COR-L47 (cell line): ENCODE results near the gene SLC13A5.
"Not testable (repeated sequence)": the region's sequence is repeated elsewhere in the genome, so short reads cannot be mapped to it uniquely, and the experiment has no call there.

Experiments
- DNase-seq: peaks from one replicate; lab custom pipeline; 2025; lab: John Stamatoyannopoulos, UW

Gene SLC13A5

GRCh38 chr17:6683730-6684459 lies 29.3 kb downstream of the SLC13A5 start:
- DNase-seq, result no peak

GRCh38 chr17:6683081-6683684 lies 30.0 kb downstream of the SLC13A5 start:
- no peak for DNase-seq

DNA sequence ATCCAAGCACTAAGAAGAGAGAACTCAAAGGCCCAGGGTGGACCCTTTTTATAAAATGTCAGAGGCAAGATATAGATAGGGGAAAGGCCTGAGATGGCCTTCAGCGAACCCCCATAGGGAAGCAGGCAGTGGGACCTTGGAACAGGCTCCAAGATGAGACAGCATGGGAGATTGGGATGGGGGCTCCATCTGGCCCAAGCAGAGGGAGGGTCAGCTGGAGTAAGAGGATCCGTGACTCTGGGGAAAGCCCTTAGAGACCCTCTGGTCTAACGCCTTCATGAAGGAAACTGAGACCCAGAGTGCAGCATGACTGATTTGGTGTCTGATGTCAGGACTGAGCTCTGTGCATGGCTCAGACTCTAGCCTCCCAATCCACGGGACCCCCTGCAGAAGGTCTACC lies 30.8 kb downstream of the SLC13A5 start:
- no peak for DNase-seq

DNA sequence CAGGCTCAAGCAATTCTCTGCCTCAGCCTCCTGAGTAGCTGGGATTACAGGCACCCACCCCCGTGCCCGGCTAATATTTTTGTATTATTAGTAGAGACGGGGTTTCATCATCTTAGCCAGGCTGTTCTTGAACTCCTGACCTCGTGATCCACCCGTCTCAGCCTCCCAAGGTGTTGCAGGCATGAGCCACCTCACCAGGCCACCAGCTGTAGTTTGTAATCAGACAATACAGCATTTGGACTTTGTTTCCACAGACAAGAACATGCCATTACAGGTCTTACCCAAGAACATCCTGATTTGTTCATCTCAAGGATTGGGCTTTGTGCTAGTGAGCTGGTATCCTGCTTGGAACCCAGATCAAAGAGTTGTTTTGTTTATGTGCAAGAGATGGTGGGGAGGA lies 31.5 kb downstream of the SLC13A5 start:
- DNase-seq, result no peak

- no peak for DNase-seq
Observed at GRCh38 chr17:6681176-6681575, 32.0 kb downstream of the SLC13A5 start.

GRCh38 chr17:6679241-6679640 lies 33.9 kb downstream of the SLC13A5 start:
- DNase-seq, result no peak

GRCh38 chr17:6677946-6678345 lies 35.2 kb downstream of the SLC13A5 start:
- DNase-seq, result no peak

DNA sequence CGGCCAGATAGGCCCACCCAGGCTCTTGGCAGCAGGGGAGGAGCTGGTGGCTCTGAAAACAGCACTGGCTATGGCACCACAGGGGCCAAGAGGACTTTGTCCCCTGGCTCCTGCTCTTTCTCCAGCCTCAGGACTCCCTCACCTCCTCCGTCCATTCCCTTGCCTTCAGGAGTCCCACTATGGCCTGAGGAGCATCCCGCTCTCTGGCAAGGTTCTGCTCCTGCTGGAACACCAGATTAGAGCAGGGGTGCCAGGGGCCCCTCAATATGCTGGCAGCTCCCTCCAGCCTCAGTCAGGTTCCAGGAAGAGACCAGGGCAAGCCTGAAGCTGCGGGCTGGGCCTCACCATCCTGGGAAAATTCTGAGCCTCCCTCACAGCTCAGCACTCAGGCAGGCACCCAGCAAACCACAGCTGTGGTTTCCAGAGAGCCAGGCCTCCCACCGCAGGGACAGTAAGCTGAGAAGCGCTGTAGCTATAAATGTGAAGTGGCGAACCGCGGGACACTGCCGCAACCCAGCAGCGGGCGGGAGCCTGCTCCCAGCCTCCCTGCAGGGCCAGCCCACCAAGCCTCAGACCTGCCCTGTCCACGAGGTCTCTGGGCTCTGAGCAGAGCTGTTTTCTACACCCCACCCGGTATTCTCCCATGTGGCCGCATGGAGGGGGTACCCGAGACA lies 35.9 kb downstream of the SLC13A5 start:
- DNase-seq, result no peak

DNA sequence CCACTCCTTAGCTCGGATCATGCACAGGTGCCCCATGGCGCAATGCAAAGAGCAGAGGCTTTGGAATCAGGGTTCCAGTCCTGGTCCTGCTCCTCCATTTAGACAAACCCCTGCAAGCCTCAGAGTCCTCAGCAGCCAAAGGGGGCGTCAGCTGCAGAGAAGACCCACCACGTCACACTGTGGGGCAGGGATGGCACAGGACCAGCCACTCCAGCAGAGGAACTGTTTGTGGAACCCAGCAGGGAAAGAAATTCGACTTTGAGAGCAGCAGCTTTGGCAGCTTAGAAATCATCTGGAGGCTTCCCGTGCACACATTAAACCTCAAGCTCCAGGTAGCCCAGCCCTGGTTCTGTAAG lies 36.4 kb downstream of the SLC13A5 start:
- no peak for DNase-seq

DNA sequence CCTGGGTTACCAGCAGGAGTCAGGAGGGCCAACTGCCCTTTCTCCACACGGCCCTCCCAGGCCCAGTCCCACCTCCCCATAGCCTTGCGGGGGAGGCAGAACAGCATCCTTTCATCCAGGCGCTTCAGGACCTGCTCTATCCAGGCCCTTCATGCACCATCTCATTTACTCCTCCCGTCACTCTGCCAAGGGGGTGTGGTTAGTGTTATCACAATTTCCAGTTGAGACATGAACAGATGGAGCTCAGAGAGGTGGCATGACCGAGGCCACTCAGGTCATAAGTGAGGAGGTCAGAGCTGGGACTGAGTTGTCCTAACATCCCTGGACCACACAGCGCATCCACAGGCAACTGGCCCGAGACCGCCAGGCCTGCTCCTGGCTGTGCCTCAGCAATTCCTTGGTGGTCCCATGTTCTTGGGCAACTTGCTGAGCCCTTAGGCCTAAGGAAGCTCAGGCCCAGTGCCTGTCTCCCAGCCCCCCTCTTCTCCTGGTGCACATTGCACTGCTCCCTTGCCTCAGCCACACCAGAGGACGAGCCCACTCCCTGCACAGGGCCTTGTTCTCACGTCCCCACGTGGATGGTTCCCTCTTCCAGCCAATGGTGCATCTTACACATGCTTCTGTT lies 37.9 kb downstream of the SLC13A5 start:
- no peak for DNase-seq

DNA sequence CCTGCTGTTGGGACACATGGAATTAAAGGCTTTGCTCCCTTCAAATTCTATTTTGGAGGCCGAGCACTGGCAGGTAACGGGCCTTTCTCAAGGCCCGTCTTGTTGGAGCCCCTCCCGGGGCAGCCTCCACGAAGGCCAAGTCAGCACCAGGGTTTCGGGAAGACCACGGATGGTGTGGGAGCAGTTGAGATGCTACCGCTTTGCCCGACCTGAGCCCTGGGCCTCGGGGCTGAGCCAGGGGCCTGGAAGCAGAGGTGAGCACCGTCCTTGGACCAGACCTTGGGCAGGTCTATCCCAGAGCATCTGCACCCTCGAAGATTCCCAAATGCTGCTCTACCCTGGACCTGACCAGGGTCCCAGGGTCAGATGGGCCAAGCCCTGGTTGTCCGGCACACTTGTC lies 38.6 kb downstream of the SLC13A5 start:
- DNase-seq, result no peak

GRCh38 chr17:6671431-6671830 lies 41.7 kb downstream of the SLC13A5 start:
- DNase-seq, result no peak

- DNase-seq, result no peak
Observed at GRCh38 chr17:6670999-6671398, 42.2 kb downstream of the SLC13A5 start.

GRCh38 chr17:6670571-6670970 lies 42.6 kb downstream of the SLC13A5 start:
- no peak for DNase-seq

DNA sequence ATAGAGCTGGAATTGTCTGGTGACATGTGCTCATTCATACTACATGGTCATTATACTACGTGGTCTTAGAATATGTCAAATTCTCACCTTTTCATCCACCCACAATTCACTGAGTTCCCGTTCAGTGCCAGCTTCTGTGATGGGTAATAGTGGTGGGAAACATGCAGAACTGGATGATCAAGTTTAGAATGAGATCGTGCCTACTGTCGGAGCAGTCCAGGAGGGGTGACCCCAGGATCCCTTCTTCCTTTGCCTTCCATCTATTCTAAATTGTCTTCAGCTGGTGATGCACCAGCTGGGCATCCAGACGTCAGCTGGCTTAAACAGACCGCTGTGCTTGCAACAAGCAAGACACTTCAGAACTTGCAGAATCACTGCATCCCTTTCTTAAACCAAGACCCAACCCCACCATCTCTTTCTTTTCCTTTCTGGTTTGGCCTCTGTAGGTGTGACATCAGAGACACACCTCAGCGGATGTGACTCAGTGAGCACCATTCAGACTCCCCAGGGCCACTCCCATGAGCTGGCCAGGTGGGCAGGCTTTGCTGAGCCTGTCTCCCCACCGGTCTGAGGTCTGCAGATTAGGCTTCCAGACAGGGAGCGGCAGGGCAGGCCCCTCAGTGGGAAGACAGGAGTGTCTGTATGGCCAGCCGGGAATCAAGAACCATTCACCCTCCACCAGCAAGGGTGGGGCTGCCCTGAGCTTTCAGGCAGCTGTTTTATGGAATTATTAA lies 43.5 kb downstream of the SLC13A5 start:
- no peak for DNase-seq

DNA sequence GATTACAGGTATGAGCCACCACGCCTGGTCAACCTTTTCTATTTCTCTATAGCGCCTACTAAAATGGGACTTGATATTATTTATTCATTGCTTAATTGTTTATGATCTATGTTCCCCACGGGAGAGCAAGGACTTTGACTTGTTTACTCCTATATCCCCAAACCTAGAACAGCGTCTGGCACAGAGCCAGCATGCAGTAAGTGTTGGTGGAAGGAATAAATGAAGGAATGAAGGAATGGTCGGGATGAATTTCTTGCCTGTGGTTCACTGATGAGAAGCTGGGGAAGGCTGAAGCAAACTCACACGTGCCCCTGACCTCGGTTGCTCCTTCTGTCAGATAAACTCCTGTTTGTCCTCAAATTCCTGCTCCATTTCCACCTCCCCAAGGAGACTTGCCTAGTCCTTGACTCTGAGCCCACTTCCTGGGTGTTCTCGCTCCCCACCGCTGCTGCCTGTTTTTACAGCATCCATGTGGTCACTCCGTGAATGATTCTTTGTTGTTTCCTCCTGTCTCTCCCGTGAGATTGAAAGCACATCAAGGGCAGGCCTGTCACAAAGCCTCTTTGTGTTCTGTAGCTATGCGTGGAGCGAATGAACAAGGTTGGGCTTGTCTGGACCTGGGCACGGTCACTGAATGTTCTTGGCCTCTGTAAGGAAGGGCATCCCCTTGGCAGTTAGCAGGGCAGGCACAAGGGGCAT lies 44.3 kb downstream of the SLC13A5 start:
- no peak for DNase-seq

GRCh38 chr17:6668219-6668618 lies 45.0 kb downstream of the SLC13A5 start:
- no peak for DNase-seq

- no peak for DNase-seq
Observed at GRCh38 chr17:6667516-6667915, 45.7 kb downstream of the SLC13A5 start.

DNA sequence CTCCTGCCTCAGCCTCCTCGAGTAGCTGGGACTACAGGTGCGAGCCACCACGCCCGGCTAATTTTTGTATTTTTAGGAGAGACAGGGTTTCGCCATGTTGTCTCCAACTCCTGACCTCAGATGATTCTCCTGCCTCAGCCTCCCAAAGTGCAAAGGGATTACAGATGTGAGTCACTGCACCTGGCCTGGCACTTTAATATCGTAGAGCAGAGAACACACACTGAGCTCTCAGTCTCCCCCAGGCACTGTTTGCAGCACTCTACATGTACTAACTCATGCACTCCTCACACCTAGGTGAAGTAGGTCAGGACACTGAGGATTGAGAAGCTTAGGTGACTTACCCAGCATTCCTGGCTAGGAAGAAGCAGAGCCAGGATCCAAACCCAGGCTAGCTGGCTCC lies 46.6 kb downstream of the SLC13A5 start:
- no peak for DNase-seq

DNA sequence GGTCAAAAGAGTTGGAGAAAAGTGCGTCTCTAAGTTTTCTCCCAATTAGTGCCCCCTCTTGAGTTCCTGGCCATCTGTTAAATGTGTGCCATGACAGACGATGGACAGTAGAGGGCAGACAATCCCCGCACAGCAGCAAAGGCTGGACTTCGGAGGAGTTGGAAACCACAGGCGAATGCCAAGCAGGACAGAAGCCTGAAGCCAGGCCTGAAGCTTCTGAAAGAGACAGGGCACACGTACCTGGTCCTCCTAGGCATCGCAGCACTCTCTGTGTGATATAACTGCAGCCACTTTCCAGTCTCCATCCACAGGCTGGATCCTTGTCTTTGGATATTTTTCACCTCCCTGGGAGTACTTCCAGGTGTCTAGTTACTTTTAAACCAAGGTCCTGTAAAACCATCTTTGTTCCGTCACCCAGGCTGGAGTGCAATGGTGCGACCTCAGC lies 47.1 kb downstream of the SLC13A5 start:
- DNase-seq, result peak; percentile 35

GRCh38 chr17:6663200-6663599 lies 50.0 kb downstream of the SLC13A5 start:
- not testable (repeated sequence) for DNase-seq

GRCh38 chr17:6661464-6661848 lies 51.7 kb downstream of the SLC13A5 start:
- no peak for DNase-seq
